HepG2 (cell line): ENCODE data around the gene TNFSF13. TPM values are rescaled to one million over a fixed set of nuclear protein-coding genes. Genes with fewer than 3 reads are reported as not detected.

ENCODE experiments used
- GZF1 ChIP-seq: sonication (generic); formaldehyde crosslinking; IDR thresholded peaks from 2 replicates; pipeline ENCODE4 v1.5.1; 2020; ENCODE audit warnings: mild to moderate bottlenecking, missing genetic modification reagents
- ZSCAN22 ChIP-seq: sonication (generic); formaldehyde crosslinking; IDR thresholded peaks from 2 replicates; pipeline ENCODE4 v1.4.0; 2020; ENCODE audit warnings: mild to moderate bottlenecking, missing genetic modification reagents
- polyA plus RNA-seq, 8 experiments: library from polyadenylated mRNA; depleted of rRNA in 3 of 8; stranded (reverse) in 7 of 8; unstranded in 1 of 8; fragments of >200 nt; fragmentation: Illumina TruSeq in 4 of 8; extraction: Trizol in 4 of 8; gene quantifications; 2 replicates each; pipeline versions ENCODE4 v1.2.1 to v1.2.3, GENCODE V29; 2011 to 2016; ENCODE audit warnings: low read depth in 4 of 8, missing spikeins in 1 of 8, mixed read lengths in 1 of 8; ENCODE audit not compliant: insufficient read depth in 1 of 8
- total RNA-seq, 5 experiments: library from RNA; depleted of rRNA; stranded (reverse); fragments of >200 nt; fragmentation: Illumina TruSeq; extraction: Trizol; gene quantifications; 2 replicates each; pipeline ENCODE4 v1.2.3, GENCODE V29; 2016; ENCODE audit warnings: low read depth in 1 of 5
- TF ChIP-seq, protein P1 (sequence below): sonication (generic); formaldehyde crosslinking; IDR thresholded peaks from 2 replicates; pipeline ENCODE4 v1.4.0; 2020; ENCODE audit warnings: missing genetic modification reagents
- TF ChIP-seq, protein P2 (sequence below): IDR thresholded peaks from 2 replicates; pipeline ENCODE4 v1.6.1; 2018; ENCODE audit warnings: missing genetic modification reagents
- TF ChIP-seq, protein P3 (sequence below): sonication (generic); formaldehyde crosslinking; IDR thresholded peaks from 2 replicates; pipeline ENCODE4 v1.4.0; 2020; ENCODE audit warnings: mild to moderate bottlenecking, missing genetic modification reagents
- TF ChIP-seq, protein P4 (sequence below): sonication (generic); formaldehyde crosslinking; IDR thresholded peaks from 2 replicates; pipeline ENCODE4 v1.4.0; 2020; ENCODE audit warnings: mild to moderate bottlenecking, missing genetic modification reagents

The TNFSF13 gene
- total and polyA plus RNA-seq, 2 of the 13 experiments (the other 11 are each of a cell fraction or from before 2014, with no cell fraction given): 2.5 to 3.3 TPM

DNA sequence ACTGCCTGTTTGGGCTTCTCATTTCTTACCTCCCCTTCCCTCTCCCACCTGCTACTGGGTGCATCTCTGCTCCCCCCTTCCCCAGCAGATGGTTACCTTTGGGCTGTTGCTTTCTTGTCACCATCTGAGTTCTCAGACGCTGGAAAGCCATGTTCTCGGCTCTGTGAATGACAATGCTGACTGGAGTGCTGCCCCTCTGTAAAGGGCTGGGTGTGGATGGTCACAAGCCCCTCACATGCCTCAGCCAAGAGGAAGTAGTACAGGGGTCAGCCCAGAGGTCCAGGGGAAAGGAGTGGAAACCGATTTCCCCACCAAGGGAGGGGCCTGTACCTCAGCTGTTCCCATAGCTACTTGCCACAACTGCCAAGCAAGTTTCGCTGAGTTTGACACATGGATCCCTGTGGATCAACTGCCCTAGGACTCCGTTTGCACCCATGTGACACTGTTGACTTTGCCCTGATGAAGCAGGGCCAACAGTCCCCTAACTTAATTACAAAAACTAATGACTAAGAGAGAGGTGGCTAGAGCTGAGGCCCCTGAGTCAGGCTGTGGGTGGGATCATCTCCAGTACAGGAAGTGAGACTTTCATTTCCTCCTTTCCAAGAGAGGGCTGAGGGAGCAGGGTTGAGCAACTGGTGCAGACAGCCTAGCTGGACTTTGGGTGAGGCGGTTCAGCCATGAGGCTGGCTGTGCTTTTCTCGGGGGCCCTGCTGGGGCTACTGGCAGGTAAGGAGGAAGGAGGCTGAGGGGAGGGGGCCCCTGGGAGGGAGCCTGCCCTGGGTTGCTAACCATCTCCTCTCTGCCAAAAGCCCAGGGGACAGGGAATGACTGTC is 20.7 kb downstream of the TNFSF13 start, which contains the start of gene CD68 (continued):
- TF ChIP-seq, protein P1, sequence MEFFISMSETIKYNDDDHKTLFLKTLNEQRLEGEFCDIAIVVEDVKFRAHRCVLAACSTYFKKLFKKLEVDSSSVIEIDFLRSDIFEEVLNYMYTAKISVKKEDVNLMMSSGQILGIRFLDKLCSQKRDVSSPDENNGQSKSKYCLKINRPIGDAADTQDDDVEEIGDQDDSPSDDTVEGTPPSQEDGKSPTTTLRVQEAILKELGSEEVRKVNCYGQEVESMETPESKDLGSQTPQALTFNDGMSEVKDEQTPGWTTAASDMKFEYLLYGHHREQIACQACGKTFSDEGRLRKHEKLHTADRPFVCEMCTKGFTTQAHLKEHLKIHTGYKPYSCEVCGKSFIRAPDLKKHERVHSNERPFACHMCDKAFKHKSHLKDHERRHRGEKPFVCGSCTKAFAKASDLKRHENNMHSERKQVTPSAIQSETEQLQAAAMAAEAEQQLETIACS (CRISPR knock-in tag): no peak
- TF ChIP-seq, protein P2, sequence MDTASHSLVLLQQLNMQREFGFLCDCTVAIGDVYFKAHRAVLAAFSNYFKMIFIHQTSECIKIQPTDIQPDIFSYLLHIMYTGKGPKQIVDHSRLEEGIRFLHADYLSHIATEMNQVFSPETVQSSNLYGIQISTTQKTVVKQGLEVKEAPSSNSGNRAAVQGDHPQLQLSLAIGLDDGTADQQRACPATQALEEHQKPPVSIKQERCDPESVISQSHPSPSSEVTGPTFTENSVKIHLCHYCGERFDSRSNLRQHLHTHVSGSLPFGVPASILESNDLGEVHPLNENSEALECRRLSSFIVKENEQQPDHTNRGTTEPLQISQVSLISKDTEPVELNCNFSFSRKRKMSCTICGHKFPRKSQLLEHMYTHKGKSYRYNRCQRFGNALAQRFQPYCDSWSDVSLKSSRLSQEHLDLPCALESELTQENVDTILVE (CRISPR knock-in tag): peak; percentile 87; the same call in 1 of the 2 replicates
- TF ChIP-seq, protein P3, sequence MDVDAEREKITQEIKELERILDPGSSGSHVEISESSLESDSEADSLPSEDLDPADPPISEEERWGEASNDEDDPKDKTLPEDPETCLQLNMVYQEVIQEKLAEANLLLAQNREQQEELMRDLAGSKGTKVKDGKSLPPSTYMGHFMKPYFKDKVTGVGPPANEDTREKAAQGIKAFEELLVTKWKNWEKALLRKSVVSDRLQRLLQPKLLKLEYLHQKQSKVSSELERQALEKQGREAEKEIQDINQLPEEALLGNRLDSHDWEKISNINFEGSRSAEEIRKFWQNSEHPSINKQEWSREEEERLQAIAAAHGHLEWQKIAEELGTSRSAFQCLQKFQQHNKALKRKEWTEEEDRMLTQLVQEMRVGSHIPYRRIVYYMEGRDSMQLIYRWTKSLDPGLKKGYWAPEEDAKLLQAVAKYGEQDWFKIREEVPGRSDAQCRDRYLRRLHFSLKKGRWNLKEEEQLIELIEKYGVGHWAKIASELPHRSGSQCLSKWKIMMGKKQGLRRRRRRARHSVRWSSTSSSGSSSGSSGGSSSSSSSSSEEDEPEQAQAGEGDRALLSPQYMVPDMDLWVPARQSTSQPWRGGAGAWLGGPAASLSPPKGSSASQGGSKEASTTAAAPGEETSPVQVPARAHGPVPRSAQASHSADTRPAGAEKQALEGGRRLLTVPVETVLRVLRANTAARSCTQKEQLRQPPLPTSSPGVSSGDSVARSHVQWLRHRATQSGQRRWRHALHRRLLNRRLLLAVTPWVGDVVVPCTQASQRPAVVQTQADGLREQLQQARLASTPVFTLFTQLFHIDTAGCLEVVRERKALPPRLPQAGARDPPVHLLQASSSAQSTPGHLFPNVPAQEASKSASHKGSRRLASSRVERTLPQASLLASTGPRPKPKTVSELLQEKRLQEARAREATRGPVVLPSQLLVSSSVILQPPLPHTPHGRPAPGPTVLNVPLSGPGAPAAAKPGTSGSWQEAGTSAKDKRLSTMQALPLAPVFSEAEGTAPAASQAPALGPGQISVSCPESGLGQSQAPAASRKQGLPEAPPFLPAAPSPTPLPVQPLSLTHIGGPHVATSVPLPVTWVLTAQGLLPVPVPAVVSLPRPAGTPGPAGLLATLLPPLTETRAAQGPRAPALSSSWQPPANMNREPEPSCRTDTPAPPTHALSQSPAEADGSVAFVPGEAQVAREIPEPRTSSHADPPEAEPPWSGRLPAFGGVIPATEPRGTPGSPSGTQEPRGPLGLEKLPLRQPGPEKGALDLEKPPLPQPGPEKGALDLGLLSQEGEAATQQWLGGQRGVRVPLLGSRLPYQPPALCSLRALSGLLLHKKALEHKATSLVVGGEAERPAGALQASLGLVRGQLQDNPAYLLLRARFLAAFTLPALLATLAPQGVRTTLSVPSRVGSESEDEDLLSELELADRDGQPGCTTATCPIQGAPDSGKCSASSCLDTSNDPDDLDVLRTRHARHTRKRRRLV (CRISPR knock-in tag): no peak
- TF ChIP-seq ZSCAN22: no peak
- TF ChIP-seq, protein P4, sequence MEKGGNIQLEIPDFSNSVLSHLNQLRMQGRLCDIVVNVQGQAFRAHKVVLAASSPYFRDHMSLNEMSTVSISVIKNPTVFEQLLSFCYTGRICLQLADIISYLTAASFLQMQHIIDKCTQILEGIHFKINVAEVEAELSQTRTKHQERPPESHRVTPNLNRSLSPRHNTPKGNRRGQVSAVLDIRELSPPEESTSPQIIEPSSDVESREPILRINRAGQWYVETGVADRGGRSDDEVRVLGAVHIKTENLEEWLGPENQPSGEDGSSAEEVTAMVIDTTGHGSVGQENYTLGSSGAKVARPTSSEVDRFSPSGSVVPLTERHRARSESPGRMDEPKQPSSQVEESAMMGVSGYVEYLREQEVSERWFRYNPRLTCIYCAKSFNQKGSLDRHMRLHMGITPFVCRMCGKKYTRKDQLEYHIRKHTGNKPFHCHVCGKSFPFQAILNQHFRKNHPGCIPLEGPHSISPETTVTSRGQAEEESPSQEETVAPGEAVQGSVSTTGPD: no peak
- TF ChIP-seq GZF1 (CRISPR knock-in tag): 0 out of 2 replicates have a peak, but pooled peaks have one; percentile 66
